Uterus (tissue), 2 donors: ENCODE data around the gene SPRN.

ENCODE experiments used
- CTCF ChIP-seq, 4 experiments: fragments of 200-600 bp in 2 of 4; fragments of 450-650 bp in 2 of 4; sonication (generic) in 2 of 4; IDR thresholded peaks; one replicate each; pipeline ENCODE4 v1.5.1; 2016 to 2019; ENCODE audit warnings: antibody characterized with exemption in 4 of 4, mild to moderate bottlenecking in 2 of 4, moderate library complexity in 1 of 4
- POLR2A ChIP-seq, 2 donors: fragments of 450-650 bp; IDR thresholded peaks; one replicate each; pipeline ENCODE4 v1.6.1; 2016; ENCODE audit warnings: antibody characterized with exemption in 2 of 2, mild to moderate bottlenecking in 1 of 2, moderate library complexity in 1 of 2

GRCh38 chr10:133453516-133454203 lies 29.2 kb upstream of the SPRN start, which contains the start of gene SCART1:
- TF ChIP-seq CTCF (IDR thresholded peaks at IDR 0.05) = no peak
- no peak for TF ChIP-seq POLR2A (IDR thresholded peaks at IDR 0.05)
